Panc1 (cell line): ENCODE results near the gene ABCG5.

Experiments used
- SIN3A ChIP-seq: IDR thresholded peaks from 2 replicates; pipeline ENCODE4 v1.6.1; 2012; ENCODE audit warnings: low read depth, mild to moderate bottlenecking, low read length, moderate library complexity, borderline replicate concordance; ENCODE audit not compliant: insufficient read depth
- TCF7L2 ChIP-seq: IDR thresholded peaks from 2 replicates; pipeline ENCODE4 v1.6.1; 2011; ENCODE audit warnings: mild to moderate bottlenecking, low read depth, low read length, inconsistent platforms
- TF ChIP-seq, protein P1 (sequence below): fragments of 450-650 bp; IDR thresholded peaks from 2 replicates; pipeline ENCODE4 v1.5.1; 2017; ENCODE audit warnings: mild to moderate bottlenecking
- TF ChIP-seq, protein P2 (sequence below), 2 experiments: IDR thresholded peaks; 2 replicates each; pipeline ENCODE4 v1.6.1; 2011 to 2012; ENCODE audit warnings: low read depth in 2 of 2, control low read depth in 1 of 2, low read length in 1 of 2, mild to moderate bottlenecking in 1 of 2, moderate library complexity in 1 of 2; ENCODE audit not compliant: insufficient read depth in 1 of 2

DNA sequence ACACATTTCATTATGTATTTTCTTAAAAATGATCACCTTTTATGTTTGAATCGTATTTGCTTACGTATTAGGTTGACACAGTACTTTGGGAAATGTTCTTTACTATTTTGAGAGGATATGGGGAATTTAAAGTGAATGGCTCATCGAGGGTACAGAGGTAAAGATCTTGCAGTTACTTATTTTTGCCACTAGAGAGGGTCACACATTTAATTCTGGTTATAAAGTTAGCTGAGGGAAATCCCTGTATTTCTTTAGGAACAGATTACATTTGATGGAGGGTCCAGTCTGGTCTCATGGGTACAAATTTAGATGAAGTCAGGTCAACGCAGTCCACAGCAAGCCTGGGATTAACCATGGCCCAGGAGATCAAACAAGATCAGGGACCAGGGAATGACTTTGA is 40.3 kb downstream of the ABCG5 start:
- TF ChIP-seq, protein P1, sequence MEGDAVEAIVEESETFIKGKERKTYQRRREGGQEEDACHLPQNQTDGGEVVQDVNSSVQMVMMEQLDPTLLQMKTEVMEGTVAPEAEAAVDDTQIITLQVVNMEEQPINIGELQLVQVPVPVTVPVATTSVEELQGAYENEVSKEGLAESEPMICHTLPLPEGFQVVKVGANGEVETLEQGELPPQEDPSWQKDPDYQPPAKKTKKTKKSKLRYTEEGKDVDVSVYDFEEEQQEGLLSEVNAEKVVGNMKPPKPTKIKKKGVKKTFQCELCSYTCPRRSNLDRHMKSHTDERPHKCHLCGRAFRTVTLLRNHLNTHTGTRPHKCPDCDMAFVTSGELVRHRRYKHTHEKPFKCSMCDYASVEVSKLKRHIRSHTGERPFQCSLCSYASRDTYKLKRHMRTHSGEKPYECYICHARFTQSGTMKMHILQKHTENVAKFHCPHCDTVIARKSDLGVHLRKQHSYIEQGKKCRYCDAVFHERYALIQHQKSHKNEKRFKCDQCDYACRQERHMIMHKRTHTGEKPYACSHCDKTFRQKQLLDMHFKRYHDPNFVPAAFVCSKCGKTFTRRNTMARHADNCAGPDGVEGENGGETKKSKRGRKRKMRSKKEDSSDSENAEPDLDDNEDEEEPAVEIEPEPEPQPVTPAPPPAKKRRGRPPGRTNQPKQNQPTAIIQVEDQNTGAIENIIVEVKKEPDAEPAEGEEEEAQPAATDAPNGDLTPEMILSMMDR, result peak; percentile 63
- TF ChIP-seq SIN3A (no peak), TCF7L2 (no peak)
- TF ChIP-seq, protein P2, sequence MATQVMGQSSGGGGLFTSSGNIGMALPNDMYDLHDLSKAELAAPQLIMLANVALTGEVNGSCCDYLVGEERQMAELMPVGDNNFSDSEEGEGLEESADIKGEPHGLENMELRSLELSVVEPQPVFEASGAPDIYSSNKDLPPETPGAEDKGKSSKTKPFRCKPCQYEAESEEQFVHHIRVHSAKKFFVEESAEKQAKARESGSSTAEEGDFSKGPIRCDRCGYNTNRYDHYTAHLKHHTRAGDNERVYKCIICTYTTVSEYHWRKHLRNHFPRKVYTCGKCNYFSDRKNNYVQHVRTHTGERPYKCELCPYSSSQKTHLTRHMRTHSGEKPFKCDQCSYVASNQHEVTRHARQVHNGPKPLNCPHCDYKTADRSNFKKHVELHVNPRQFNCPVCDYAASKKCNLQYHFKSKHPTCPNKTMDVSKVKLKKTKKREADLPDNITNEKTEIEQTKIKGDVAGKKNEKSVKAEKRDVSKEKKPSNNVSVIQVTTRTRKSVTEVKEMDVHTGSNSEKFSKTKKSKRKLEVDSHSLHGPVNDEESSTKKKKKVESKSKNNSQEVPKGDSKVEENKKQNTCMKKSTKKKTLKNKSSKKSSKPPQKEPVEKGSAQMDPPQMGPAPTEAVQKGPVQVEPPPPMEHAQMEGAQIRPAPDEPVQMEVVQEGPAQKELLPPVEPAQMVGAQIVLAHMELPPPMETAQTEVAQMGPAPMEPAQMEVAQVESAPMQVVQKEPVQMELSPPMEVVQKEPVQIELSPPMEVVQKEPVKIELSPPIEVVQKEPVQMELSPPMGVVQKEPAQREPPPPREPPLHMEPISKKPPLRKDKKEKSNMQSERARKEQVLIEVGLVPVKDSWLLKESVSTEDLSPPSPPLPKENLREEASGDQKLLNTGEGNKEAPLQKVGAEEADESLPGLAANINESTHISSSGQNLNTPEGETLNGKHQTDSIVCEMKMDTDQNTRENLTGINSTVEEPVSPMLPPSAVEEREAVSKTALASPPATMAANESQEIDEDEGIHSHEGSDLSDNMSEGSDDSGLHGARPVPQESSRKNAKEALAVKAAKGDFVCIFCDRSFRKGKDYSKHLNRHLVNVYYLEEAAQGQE (IDR thresholded peaks at IDR 0.05; ENCODE audit: insufficient read depth in 1 of 2, low read depth in 2 of 2, low read length in 1 of 2), result no peak
